ENCODE measurements around the gene CTSS. TPM values are rescaled to one million over a fixed set of nuclear protein-coding genes. Genes with fewer than 3 reads are reported as not detected.
A peak's percentile ranks its signal among the peaks of the same experiment; 100 is the strongest.
"Not testable (repeated sequence)": the region's sequence is repeated elsewhere in the genome, so short reads cannot be mapped to it uniquely, and the experiment has no call there.

Gene CTSS
- total RNA-seq, 2 experiments from 2014 or later, result 85.3 to 95.9 TPM

GRCh38 chr1:150718225-150718891 lies 47.2 kb downstream of the CTSS start:
- Mint-ChIP-seq H3K27me3 (no peaks in the 10 kb centered on the region), H3K36me3 (peaks cover 2% of the 10 kb centered on the region), H3K4me3 (no peak overlapping the region), H3K4me1 (peaks cover 2% of the 10 kb centered on the region), H3K27ac (no peak overlapping the region), H3K9me3 (ENCODE audit: low read depth) (no peaks in the 10 kb centered on the region)
- no peak for DNase-seq
- CTCF ChIA-PET, result interaction anchor here (0.6 to 1.6 kb wide), 3 partner anchors 21 to 186 kb away, joined by 3 read pairs; partner anchors contain the start of gene GOLPH3L
- ATAC-seq, result no peak

- H3K4me3 Mint-ChIP-seq; ATAC-seq; H3K36me3 Mint-ChIP-seq; H3K9me3 Mint-ChIP-seq (ENCODE audit: low read depth); H3K27me3 Mint-ChIP-seq; H3K27ac Mint-ChIP-seq; DNase-seq; H3K4me1 Mint-ChIP-seq: not testable (repeated sequence)
- CTCF ChIA-PET, result interaction anchor here (1.4 kb wide), 1 partner anchor 148 kb away, joined by 5 read pairs; no protein-coding TSS in a partner anchor
Measured at GRCh38 chr1:150709031-150709430, 56.5 kb downstream of the CTSS start.

GRCh38 chr1:150708595-150708994 lies 57.0 kb downstream of the CTSS start:
- H3K27ac Mint-ChIP-seq, result no peak overlapping the region
- no peaks in the 10 kb centered on the region for H3K36me3 Mint-ChIP-seq
- DNase-seq (peak; percentile 54), ATAC-seq (peak; percentile 58)
- peaks cover 7% of the 10 kb centered on the region for H3K27me3 Mint-ChIP-seq
- CTCF ChIA-PET, result interaction anchor here (1.4 kb wide), 2 partner anchors 28 to 148 kb away, joined by 3 to 5 read pairs; no protein-coding TSS in a partner anchor
- peaks cover 6% of the 10 kb centered on the region for H3K4me1 Mint-ChIP-seq
- no peaks in the 10 kb centered on the region for H3K9me3 Mint-ChIP-seq (ENCODE audit: low read depth)
- no peak overlapping the region for H3K4me3 Mint-ChIP-seq

GRCh38 chr1:150706091-150706490 lies 59.5 kb downstream of the CTSS start:
- no peak overlapping the region for H3K4me3 Mint-ChIP-seq
- CTCF ChIA-PET, result no interaction called here
- H3K27ac Mint-ChIP-seq, result no peak overlapping the region
- ATAC-seq, result no peak
- DNase-seq, result no peak
- peaks cover 10% of the 10 kb centered on the region for H3K27me3 Mint-ChIP-seq
- no peaks in the 10 kb centered on the region for H3K9me3 Mint-ChIP-seq (ENCODE audit: low read depth)
- H3K36me3 Mint-ChIP-seq, result no peaks in the 10 kb centered on the region
- peaks cover 6% of the 10 kb centered on the region for H3K4me1 Mint-ChIP-seq

GRCh38 chr1:150703427-150703826 lies 62.2 kb downstream of the CTSS start:
- ATAC-seq (no peak), DNase-seq (no peak)
- Mint-ChIP-seq H3K4me1 (peaks cover 4% of the 10 kb centered on the region), H3K27me3 (peaks cover 8% of the 10 kb centered on the region), H3K9me3 (ENCODE audit: low read depth) (no peaks in the 10 kb centered on the region), H3K36me3 (no peaks in the 10 kb centered on the region), H3K27ac (no peak overlapping the region), H3K4me3 (no peak overlapping the region)
- CTCF ChIA-PET, result no interaction called here

- Mint-ChIP-seq H3K36me3 (peaks cover 12% of the 10 kb centered on the region), H3K27ac (peak within 1 kb of the TSS; percentile 85), H3K4me3 (peak within 1 kb of the TSS; percentile 97), H3K4me1 (peaks cover 23% of the 10 kb centered on the region), H3K27me3 (peaks cover 5% of the 10 kb centered on the region), H3K9me3 (ENCODE audit: low read depth) (no peaks in the 10 kb centered on the region)
- ATAC-seq, result peak; percentile 100
- CTCF ChIA-PET, result interaction anchor here (0.8 to 1.5 kb wide), 9 partner anchors 13 to 374 kb away, joined by 3 to 7 read pairs (median 3); partner anchors contain the start of genes ENSA and MINDY1
- DNase-seq, result peak; percentile 97
Measured at GRCh38 chr1:150696995-150697927, 68.3 kb downstream of the CTSS start, which contains the start of gene GOLPH3L. TSS of gene GOLPH3L (minus strand) at chr1:150697154. CDS start at chr1:150694838, 2,316 bp downstream.

- ATAC-seq, result no peak
- Mint-ChIP-seq H3K4me1 (peaks cover 23% of the 10 kb centered on the region), H3K36me3 (peaks cover 14% of the 10 kb centered on the region), H3K27ac (peak overlapping the region; percentile 85), H3K4me3 (peak overlapping the region; percentile 97), H3K9me3 (ENCODE audit: low read depth) (no peaks in the 10 kb centered on the region), H3K27me3 (peaks cover 5% of the 10 kb centered on the region)
- CTCF ChIA-PET, result interaction anchor here (0.8 to 1.5 kb wide), 8 partner anchors 13 to 375 kb away, joined by 3 to 7 read pairs (median 3); partner anchors contain the start of genes ENSA and MINDY1
- DNase-seq, result no peak
Measured at GRCh38 chr1:150696590-150696989, 69.0 kb downstream of the CTSS start.

- Mint-ChIP-seq H3K36me3 (peaks cover 17% of the 10 kb centered on the region), H3K4me3 (peak overlapping the region; percentile 97), H3K9me3 (ENCODE audit: low read depth) (no peaks in the 10 kb centered on the region), H3K27ac (peak overlapping the region; percentile 63), H3K27me3 (peaks cover 3% of the 10 kb centered on the region), H3K4me1 (peaks cover 23% of the 10 kb centered on the region)
- DNase-seq, result no peak
- no peak for ATAC-seq
- CTCF ChIA-PET, result interaction anchor here (1.3 to 1.5 kb wide), 2 partner anchors 66 to 311 kb away, joined by 3 read pairs; partner anchors contain the start of genes ENSA and MINDY1
Measured at GRCh38 chr1:150696162-150696561, 69.4 kb downstream of the CTSS start.

GRCh38 chr1:150695561-150695960 lies 70.0 kb downstream of the CTSS start:
- Mint-ChIP-seq H3K9me3 (ENCODE audit: low read depth) (no peaks in the 10 kb centered on the region), H3K27me3 (no peaks in the 10 kb centered on the region), H3K4me1 (peaks cover 23% of the 10 kb centered on the region), H3K27ac (no peak overlapping the region), H3K36me3 (peaks cover 19% of the 10 kb centered on the region), H3K4me3 (no peak overlapping the region)
- CTCF ChIA-PET, result no interaction called here
- DNase-seq (no peak), ATAC-seq (no peak)

- no peak for ATAC-seq
- Mint-ChIP-seq H3K27me3 (no peaks in the 10 kb centered on the region), H3K4me1 (peaks cover 24% of the 10 kb centered on the region), H3K9me3 (ENCODE audit: low read depth) (no peaks in the 10 kb centered on the region), H3K27ac (no peak overlapping the region), H3K4me3 (no peak overlapping the region), H3K36me3 (peaks cover 25% of the 10 kb centered on the region)
- no peak for DNase-seq
- CTCF ChIA-PET, result interaction anchor here (0.7 to 2.0 kb wide), 3 partner anchors 9 to 25 kb away, joined by 3 to 5 read pairs (median 3); no protein-coding TSS in a partner anchor
Measured at GRCh38 chr1:150692720-150693119, 72.9 kb downstream of the CTSS start.

GRCh38 chr1:150688763-150689162 lies 76.8 kb downstream of the CTSS start:
- H3K4me1 Mint-ChIP-seq, result peaks cover 14% of the 10 kb centered on the region
- H3K4me3 Mint-ChIP-seq, result no peak overlapping the region
- CTCF ChIA-PET, result interaction anchor here (1.4 to 1.5 kb wide), 2 partner anchors 35 to 128 kb away, joined by 3 to 4 read pairs; no protein-coding TSS in a partner anchor
- peaks cover 18% of the 10 kb centered on the region for H3K36me3 Mint-ChIP-seq
- no peaks in the 10 kb centered on the region for H3K9me3 Mint-ChIP-seq (ENCODE audit: low read depth)
- no peaks in the 10 kb centered on the region for H3K27me3 Mint-ChIP-seq
- no peak overlapping the region for H3K27ac Mint-ChIP-seq
- ATAC-seq, result no peak
- DNase-seq, result no peak

- no peak overlapping the region for H3K27ac Mint-ChIP-seq
- CTCF ChIA-PET, result no interaction called here
- H3K36me3 Mint-ChIP-seq, result peaks cover 18% of the 10 kb centered on the region
- no peaks in the 10 kb centered on the region for H3K27me3 Mint-ChIP-seq
- DNase-seq (no peak), ATAC-seq (no peak)
- H3K9me3 Mint-ChIP-seq (ENCODE audit: low read depth), result no peaks in the 10 kb centered on the region
- no peak overlapping the region for H3K4me3 Mint-ChIP-seq
- peaks cover 16% of the 10 kb centered on the region for H3K4me1 Mint-ChIP-seq
Measured at GRCh38 chr1:150686275-150686674, 79.3 kb downstream of the CTSS start.

GRCh38 chr1:150683914-150684313 lies 81.7 kb downstream of the CTSS start:
- H3K9me3 Mint-ChIP-seq (ENCODE audit: low read depth), result no peaks in the 10 kb centered on the region
- ATAC-seq (peak; percentile 39), DNase-seq (no peak)
- H3K27me3 Mint-ChIP-seq, result no peaks in the 10 kb centered on the region
- no peak overlapping the region for H3K4me3 Mint-ChIP-seq
- H3K36me3 Mint-ChIP-seq, result peaks cover 16% of the 10 kb centered on the region
- H3K27ac Mint-ChIP-seq, result peak overlapping the region; percentile 30
- CTCF ChIA-PET, result interaction anchor here (1.3 to 1.6 kb wide), 3 partner anchors 9 to 19 kb away, joined by 3 to 8 read pairs (median 4); partner anchors contain the start of gene GOLPH3L
- H3K4me1 Mint-ChIP-seq, result peaks cover 18% of the 10 kb centered on the region

Measured in activated CD8-positive, alpha-beta memory T cell treated with anti-CD3 and anti-CD28 coated beads, Interleukin-2, amount 10 ng/mL, durations not matched to agents 7 days and 5 days (primary cell).